HG02798 (cell line): ENCODE results near the gene TTC3.
"Not testable (repeated sequence)": the region's sequence is repeated elsewhere in the genome, so short reads cannot be mapped to it uniquely, and the experiment has no call there.

Source experiments
- ATAC-seq: cut with Tn5 transposase; IDR thresholded peaks from one replicate; pipeline ENCODE4 v1.9.1; 2021; ENCODE audit warnings: mild to moderate bottlenecking; ENCODE audit not compliant: unreplicated experiment, poor library complexity

Gene TTC3

DNA sequence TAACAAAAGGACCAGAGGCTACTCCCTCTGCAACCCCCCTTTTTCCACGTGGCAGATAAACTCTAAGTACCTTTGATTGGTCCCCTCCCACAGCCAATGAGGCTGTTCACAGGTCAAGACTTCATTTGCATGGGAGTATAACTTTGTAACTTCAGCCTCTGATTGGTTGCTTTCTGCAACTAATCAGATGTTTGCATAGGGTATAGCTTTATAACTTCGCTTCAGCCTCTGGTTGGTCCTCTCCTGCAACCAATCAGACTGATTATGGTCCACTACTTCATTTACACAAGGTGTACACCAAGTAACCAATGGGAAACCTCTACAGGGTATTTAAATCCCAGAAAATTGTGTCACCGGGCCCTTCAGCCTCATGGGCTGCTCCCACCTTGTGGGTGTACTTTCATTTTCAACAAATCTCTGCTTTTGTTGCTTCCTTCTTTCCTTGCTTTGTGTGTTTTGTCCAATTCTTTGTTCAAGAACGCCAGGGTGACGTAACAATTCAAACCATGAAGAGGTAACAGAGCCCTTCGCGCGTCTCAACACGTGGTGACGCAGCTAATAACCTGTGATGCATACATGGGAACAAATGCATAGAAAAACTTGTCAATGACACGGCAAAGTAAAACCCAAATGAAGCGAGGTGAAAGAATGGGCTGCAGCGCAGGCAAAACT, 146.8 kb downstream of the TTC3 start:
- no peak for ATAC-seq

DNA sequence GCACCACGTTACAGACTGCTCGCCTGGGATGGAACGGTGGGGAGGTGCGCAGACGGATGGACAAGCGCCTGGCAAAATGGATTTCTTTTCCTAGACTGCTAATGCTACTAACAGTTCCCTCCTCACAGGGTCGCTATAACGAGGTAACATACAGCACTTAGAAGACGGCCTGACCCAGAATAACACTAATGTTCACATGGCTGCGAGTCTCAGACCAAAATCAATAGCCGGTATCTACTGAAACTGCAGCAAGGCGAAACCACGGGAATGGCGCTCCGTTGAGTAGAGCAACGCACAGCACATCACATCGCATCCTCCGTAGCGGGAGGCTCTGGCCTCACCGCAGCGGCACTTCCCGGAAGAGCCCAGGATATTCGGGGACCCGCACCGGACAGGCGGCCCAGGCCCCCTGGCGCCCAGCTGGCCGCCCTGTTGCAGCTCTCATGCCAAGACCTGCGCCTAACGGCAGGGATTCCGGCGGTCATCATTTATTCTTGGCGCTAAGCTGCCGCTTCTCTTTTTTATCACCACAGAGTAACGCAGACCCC, 147.5 kb downstream of the TTC3 start:
- ATAC-seq: peak; percentile 43

DNA sequence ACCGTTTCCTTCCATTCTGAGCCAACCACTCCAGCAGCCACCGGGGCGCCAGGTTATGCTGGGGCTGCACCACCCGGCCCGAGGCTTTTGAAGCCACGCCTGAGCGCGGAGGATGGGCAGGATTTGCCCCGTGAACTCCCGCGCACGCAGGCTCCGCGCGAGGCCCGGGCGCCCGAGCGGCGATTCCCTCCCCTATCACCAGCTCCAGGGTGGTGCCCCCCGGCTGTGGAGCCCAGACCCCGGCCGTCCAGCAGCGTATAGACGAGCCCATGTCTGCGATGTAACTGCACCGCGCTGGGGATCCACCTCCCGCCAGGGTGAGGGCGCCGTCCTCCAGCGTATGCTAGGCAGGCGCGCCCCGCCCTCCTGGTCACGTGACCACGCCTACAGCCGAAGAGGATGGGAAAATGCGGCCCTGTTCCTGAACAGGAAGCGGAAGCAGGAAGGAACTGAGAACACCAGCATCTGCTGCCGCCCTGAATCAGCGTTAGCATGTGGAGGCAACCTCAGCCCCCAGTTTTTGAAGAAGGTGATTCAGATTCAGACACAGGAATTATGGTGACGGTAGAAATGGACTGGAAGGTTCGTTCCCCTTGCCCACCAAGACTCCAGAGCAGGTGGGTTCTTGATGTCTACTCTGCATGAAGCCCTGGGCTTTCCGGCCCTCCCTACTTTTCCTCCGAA, 148.1 kb downstream of the TTC3 start:
- peak; percentile 92 for ATAC-seq

DNA sequence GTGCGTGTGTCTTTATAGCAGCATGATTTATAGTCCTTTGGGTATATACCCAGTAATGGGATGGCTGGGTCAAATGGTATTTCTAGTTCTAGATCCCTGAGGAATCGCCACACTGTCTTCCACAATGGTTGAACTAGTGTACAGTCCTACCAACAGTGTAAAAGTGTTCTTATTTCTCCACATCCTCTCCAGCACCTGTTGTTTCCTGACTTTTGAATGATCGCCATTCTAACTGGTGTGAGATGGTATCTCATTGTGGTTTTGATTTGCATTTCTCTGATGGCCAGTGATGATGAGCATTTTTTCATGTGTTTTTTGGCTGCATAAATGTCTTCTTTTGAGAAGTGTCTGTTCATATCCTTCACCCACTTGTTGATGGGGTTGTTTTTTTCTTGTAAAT, 149.2 kb downstream of the TTC3 start:
- not testable (repeated sequence) for ATAC-seq

DNA sequence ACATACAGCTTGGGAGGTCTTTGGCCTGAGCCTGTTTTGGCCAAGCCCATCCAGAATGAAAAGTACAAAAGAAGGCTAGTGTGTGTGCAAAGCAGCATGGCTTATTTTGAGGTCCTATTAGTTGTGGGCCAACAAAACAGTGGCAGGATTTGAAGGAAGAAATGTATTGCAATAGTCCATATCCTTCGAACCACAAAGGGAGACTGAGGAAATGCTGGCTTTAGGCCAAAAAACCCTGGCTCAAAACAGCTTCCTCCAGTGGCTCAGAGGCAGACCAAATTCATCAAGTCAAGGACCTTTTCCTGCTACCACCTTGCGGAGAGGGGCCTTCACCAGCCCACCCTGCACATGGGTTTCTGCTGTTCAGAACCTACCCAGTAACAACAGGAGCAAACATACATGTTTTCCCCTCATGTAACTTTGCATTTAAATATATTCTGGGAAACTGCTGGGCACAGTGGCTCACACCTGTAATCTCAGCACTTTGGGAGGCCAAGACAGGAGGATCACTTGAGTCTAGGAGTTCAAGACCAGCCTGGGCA, 150.8 kb downstream of the TTC3 start:
- no peak for ATAC-seq

DNA sequence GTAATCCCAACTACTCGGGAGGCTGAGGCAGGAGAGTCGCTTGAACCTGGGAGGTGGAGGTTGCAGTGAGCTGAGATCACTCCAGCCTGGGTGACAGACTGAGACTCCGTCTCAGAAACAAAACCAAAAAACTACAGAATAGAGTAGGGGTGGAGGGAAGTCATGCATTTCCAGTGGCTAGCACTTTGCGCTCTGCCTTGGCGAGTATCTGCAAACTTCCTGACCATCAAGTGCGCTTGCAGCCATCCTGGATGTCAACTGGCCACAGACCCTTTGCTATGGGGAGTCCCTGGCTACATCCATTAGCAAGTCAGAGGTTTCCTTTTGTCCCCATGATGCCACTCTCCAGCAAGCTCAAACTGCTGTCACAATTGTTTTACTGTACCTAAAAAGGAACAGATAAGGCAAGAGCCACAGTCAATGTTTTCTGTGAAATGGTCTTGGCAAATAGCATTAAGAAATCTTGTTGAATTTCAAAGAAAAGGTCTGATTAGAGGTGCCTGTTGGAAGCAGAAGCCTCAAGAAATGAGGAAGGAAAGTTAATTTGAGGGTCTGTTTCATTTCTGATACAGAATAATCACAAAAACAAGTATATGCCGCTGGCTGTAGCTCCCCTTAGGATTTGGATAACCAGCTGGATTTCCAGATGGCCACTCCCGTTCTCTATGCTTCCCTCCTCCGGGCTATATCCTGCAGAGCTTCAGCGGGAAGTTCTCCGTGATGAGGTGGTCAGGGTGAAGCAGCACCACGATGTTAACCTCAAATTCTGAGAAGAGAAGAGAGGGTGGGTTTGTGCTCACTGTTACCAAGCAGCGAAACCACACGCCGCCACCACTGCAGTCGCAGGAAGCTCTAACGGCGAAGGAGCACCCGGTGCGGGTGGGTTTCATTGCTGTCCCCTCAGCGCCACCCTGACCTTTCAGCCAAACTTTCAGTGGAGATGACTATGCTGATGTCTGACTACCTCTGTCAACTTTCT, 152.1 kb downstream of the TTC3 start:
- ATAC-seq: no peak

DNA sequence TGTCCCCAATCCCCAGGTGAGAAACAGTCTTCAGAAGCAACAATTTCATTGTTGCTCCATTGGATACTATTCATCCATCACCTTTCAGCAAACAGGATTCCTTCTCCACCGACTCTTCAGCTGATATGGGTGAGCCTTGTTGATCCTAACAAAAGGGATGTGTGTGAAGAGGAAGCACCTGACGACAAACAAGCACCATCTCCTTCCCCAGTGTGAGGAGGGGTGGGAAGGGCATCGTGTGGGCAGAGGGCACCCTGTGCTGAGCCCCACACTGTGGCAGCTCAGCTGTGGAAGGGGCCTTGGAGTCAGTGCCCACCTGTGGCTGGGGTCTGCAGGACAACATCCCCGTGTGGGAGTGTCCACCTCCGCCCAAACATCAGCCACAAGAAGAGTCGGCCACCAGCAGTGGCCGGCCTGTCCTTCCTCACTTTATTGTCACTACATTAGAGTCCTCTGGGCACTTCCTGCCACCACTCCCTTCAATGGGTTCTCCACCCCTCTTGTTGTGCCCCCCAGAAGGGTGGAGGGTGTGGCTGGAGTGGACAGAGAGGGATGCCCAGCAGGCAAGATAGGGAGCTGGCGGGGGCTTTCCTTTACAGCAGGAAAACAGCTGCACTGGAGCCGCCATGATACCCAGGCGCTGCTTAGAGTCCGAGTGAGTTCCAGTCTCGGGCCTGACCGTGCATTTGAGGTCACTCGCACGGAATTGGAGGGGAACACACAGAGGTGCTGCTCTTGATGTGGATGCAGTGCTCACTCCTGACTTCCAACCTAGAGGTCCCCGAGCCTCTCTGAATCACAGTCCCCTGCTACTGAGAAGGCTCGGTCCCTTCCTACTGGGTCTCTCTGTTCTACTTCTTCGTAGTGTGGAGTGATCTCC, 153.2 kb downstream of the TTC3 start:
- ATAC-seq: no peak

DNA sequence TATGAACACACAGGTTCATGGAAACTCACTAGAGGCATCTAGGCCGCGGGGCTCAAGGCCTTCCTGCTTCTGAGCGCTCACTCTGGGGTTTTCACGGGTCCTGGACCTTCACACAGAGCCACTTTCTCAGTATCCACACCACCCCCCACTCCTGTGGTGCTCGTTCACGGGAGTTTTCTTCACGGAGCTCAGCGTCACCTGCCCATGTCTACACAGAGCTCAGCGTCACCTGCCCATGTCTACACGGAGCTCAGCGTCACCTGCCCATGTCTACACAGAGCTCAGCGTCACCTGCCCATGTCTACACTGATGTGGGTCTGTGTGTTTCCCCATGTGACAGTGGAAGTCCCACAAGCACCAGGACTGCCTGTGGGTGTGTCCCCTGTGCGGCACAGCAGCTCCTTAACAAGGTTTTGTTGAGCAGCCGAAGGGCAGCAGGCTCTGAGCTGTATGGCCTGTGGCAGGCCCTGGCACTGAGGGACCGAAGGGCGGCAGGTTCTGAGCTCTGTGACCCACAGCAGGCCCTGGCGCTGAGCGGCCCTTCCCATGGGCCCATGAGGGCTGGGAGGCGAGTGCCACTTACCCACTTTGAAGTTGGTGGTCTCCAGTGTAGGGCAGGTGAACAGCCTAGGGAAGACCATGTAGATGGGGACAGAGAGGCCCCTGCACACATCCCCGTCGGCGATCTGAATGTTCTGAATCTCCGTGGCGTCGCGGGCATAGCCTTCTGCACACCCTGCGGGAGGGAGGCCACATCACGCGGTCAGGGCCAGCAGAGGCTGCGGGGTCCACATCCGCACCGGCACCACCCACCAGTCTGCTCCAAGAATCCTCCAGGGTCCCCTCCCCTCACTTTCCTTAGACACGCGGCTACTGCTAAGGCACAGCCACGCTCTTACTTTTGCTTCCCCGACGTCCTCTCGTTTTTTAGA, 154.3 kb downstream of the TTC3 start:
- no peak for ATAC-seq

DNA sequence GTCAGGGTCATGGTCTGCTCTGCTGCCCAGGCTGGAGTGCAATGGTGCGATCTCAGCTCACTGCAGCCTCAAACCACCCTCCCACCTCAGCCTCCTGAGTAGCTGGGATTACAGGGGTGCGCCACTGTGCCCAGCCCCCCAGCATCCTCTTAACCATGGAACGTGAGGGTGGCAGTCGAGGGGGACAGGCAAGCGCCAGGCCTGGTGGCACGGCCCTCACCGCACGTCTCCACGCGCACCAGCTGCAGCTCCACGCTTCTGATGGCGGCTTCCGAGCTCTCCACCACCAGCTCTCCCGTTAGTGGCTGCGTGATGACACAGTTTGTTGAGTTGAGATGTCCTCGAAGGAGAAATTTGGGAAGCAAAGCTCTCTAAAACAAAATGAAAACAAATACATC, 154.9 kb downstream of the TTC3 start:
- no peak for ATAC-seq

DNA sequence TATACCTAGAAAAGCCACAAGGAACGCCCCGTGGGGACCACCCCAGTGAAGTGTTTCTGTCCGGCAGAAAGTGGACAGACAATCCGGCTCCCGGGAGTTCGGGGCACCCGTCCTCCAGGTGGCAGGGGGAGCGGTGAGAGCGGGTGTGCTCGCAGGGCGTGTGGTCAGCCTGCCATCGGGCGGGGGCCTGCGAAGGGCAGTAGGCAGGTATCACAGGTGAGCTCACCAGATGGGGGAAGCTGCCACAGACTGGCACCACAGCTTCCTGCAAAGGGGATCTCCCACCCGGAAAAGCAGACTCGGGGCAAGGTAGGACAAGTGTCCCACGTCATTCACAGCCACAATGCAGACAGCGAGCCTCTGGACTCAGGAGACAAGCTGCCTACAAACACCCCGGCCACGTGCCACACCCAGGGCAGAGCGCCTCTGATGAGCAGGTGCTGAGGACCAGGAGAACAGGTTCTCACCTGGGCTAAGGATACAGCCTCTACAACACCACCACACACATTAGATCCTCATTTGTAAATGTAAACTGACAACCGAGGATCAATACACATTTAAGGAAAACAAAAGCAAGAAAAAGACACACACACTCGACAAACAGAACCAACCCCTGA, 157.7 kb downstream of the TTC3 start:
- no peak for ATAC-seq

DNA sequence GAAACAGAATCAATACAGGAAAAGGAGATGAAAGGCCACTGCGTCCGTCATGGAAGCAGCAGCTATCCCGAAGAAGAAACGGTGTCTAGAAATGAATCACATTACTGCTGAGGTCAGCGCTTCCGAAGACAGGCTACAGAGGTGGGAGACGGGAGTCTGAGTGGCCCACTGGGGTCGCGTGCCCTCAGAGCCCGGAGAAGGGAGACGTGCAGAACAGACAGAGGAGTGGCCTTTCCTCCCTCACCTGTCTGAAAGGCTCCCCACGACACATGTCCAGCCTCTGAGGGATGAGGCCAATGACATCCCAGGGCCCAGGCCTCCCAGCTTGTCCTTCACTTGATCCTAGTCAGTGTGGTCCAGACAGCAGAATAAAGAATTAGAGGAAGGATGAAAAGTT, 158.2 kb downstream of the TTC3 start:
- no peak for ATAC-seq

DNA sequence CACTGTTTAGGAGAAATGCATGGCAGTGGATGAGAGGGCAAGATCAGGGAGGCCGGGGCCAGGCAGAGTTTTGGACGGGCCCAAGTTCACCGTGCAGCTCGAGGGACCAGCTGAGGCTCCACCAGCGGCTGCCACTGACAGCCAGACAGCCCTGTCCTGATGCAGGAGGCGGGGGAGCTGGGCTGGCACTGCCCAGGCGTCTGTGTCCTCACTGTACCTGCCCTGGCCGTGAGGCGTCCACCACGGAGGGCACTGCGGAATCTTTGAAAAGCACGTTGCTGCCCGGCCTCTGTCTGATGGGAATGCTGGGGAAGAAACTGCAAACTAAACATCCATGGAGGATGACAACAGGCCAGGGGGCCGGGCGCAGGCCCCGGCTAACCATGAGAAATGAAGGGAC, 158.6 kb downstream of the TTC3 start:
- ATAC-seq: no peak

DNA sequence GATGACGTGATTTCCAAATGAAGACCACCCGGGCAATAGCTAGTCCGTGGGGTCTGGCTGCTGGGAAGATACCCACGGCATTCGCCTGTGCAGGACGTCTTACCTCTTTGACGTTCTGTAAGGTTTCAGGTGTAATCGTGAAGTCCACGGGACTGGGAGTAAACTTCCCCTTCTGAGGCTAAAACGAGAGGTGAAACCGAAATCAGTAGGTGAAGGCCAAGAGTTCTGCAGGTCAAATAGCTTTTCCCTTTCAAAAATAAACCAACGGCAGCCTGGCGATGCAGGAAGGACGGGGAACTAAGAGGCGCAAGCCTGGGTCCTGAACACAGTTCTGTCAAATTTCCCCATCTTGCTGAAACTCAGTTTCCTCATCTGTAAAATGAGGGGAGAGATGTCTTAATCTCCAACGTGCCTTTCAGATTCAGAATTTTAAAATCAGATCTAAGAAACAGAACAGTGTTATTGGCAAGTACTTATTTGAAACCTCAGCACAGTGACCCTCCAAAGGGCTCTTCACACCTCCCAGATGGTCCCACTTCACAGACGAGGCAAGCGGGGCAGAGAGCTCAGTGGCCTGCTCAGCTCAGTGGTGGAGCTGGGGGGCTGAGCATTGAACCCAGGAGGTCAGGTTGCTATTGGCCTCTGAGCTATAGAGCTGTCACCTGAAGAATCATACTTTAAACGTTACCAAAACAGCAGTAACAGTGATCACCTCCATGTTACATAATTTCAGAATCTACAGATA, 159.4 kb downstream of the TTC3 start:
- ATAC-seq: peak; percentile 51

DNA sequence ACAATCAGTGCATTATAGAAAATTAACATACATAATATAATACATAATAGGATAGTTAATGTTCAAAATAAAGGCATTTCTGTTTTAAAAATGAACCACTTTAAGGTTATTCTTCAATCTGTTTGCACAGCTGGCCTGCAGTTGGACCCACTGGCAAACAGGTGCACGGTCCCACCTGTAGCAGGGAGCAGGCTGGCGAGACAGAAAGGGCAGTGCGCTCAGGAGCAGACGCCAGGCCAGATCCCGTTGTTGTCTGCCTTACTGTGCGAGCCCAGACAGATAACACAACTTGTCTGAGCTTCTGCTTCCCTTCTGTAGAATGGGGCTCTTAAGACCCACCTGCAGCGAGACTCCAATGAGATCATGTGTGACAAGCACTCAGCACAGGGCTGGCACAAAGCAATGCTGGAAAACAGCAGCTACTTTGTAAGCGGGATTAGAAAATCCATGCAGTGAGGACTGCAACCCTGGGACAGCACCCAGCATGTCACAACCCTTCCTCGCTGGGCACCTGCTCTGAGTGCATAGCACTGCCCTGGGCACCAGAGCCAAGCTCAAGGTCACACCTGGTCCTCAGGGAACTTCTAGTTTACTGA, 160.6 kb downstream of the TTC3 start:
- ATAC-seq: no peak

DNA sequence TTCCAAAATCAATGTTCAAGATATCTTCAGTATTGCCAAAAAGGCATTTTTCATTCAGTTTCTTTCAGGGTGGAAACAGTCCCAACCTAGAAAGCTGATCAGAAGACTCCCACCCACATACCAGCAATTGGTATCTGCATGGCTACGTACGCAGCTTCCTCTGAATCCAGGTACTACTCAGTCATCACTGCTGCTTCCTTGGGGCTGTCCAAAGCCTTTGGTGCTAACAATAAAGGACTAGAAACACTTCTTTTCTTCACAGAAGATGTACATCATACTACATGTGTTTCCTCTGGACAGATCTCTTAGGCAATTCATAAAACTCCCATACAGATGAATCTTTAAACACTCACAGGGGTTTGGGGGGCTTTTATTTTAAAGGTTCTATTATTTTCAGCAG, 164.3 kb downstream of the TTC3 start:
- no peak for ATAC-seq

DNA sequence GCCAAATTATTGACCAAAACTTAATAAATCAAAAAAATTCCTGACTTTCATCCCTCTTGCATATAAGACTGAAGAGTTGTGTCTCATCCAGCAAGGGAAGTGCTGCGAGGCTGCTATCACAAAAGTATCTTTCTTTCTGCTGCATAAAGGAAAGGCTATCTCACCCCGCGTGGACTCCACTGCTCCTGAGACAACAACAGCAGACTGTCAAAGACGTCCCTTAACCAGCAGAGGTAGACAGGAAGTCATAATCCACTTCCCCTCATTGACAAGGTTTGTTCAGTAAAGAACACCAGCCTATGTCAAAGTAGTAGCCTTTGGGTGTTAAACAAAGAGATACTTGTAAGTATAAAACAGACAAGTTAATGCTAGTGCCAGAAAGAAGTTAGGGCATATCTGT, 164.7 kb downstream of the TTC3 start:
- ATAC-seq: no peak

DNA sequence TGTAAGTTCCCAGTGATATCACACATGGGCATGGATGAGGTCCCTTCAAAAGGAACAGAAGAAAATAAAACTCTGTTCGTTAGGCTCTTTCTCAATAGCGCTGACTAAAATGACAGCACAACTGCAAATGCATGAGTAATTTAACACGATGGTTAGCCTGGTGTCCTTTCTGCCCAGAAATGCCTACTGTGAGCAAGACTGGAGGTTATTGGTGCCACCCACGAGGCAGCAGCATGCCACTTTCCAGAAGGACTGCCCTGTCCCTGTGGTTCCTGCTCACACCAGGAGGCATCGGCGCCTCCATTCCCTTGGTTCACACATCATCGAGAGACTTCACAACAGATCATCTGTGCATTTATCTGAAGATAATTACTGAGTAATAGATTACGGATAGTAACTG, 167.9 kb downstream of the TTC3 start:
- no peak for ATAC-seq
